Psoas muscle (tissue), 8 donors: ENCODE data around the gene KLK8. TPM values are rescaled to one million over a fixed set of nuclear protein-coding genes. Genes with fewer than 3 reads are reported as not detected.

Experiments
- ATAC-seq, 4 donors: fragments of 200-7000 bp; cut with Tn5 transposase; one replicate each; pipeline ENCODE4 v1.9.1; 2020; ENCODE audit warnings: moderate library complexity in 3 of 4, mild to moderate bottlenecking in 2 of 4
- DNase-seq, 2 donors: peaks; one replicate each; pipeline ENCODE4 v3.0.0-alpha.2; 2020
- H3K27ac ChIP-seq: fragments of 200-600 bp; one replicate; pipeline ENCODE4 v1.8.0; 2022
- H3K27me3 ChIP-seq, 3 donors: fragments of 200-600 bp in 1 of 3; one replicate each; pipeline versions ENCODE4 v1.6.1 to v1.8.0; 2013 to 2022; ENCODE audit warnings: low read length in 2 of 3, mild to moderate bottlenecking in 2 of 3, moderate library complexity in 1 of 3; ENCODE audit not compliant: insufficient read depth in 3 of 3
- H3K36me3 ChIP-seq, 2 donors: fragments of 200-600 bp in 1 of 2; one replicate each; pipeline versions ENCODE4 v1.6.1 to v1.8.0; 2013 to 2022; ENCODE audit warnings: low read depth in 1 of 2, mild to moderate bottlenecking in 1 of 2, moderate library complexity in 1 of 2; ENCODE audit not compliant: insufficient read depth in 1 of 2
- H3K4me1 ChIP-seq: fragments of 200-600 bp; one replicate; pipeline ENCODE4 v1.8.0; 2022
- H3K4me3 ChIP-seq: fragments of 200-600 bp; one replicate; pipeline ENCODE4 v1.8.0; 2022; ENCODE audit warnings: mild to moderate bottlenecking
- H3K9me3 ChIP-seq: fragments of 200-600 bp; one replicate; pipeline ENCODE4 v1.8.0; 2022
- WGBS, 3 donors: extraction: QIAGEN DNeasy Blood & Tissue Kit; methylation state at CpG; one replicate each; pipeline versions ENCODE4 v1.1.6 to v1.1.7; 2013; 5-methylcytosine and 5-hydroxymethylcytosine counted together
- intact Hi-C, 2 donors: fragments of 100-400 bp; cut with DNase I; formaldehyde crosslinking; loops; one replicate each; pipeline versions ENCODE4 v1.11.0 to v1.14.2; 2022
- polyA plus RNA-seq, 3 donors: library from polyadenylated mRNA; stranded (reverse); fragments of 200-250 nt; gene quantifications; one replicate each; pipeline ENCODE4 v1.2.3, GENCODE V29; 2013
- total RNA-seq, 4 donors: library from RNA; stranded (reverse); fragmentation: NEBNext Ultra II Directional in 2 of 4; extraction: Animal tissue kit (Norgen Biotek cat#: 25700) in 2 of 4; gene quantifications; one replicate each; pipeline versions ENCODE4 v1.2.1 to v1.2.4, GENCODE V29; 2021 to 2023
- TF ChIP-seq, protein P1 (sequence below): fragments of 200-600 bp; IDR thresholded peaks from one replicate; pipeline ENCODE4 v1.8.0; 2022; ENCODE audit warnings: antibody characterized with exemption
- donor health status: healthy with polysubstance abuse.
- donor health status: DM: no; HTN: no; CAD: no; lungs with moderate emphysema.
- donor health status: Bipolar disorder and iron deficiency.
- donor health status: healthy.
- donor health status: DM: yes; HTN: yes; CAD: no.
- donor health status: DM: no; HTN: no; CAD: no.
- donor health status: DM: no; HTN: no; CAD: no.
- donor health status: DM: yes; HTN: yes; CAD: no.

KLK8 gene
- total and polyA plus RNA-seq, 7 donors: 0.09 to 0.76 TPM; not detected in 5

DNA sequence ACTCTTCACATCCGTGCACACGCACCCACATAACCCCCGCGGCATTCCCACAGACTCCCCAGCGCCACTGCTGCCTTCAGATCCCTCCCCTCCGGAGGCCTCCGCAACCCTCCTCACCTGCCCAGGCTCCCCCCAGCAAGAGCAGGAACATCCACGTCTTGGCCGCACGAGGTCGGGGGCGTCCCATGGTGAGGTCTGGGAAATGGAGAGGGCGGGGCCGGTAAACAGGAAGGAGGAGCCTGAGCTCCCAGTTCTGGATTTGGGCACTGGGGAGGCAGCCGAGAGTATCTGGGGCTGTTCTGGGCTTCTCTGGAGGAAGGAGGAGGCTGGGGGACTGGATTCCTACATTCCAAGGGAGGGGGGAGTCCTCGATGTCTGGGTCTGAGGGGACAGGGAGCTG lies 423 bp downstream of the KLK8 start:
- WGBS, 3 donors: 27 to 34% (median 33%) methylated on average over 16 of the region's 16 CpGs
- TF ChIP-seq, protein P1, sequence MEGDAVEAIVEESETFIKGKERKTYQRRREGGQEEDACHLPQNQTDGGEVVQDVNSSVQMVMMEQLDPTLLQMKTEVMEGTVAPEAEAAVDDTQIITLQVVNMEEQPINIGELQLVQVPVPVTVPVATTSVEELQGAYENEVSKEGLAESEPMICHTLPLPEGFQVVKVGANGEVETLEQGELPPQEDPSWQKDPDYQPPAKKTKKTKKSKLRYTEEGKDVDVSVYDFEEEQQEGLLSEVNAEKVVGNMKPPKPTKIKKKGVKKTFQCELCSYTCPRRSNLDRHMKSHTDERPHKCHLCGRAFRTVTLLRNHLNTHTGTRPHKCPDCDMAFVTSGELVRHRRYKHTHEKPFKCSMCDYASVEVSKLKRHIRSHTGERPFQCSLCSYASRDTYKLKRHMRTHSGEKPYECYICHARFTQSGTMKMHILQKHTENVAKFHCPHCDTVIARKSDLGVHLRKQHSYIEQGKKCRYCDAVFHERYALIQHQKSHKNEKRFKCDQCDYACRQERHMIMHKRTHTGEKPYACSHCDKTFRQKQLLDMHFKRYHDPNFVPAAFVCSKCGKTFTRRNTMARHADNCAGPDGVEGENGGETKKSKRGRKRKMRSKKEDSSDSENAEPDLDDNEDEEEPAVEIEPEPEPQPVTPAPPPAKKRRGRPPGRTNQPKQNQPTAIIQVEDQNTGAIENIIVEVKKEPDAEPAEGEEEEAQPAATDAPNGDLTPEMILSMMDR: no peak
- Histone ChIP-seq H3K4me1 (no peaks in the 10 kb centered on the region), H3K9me3 (no peaks in the 10 kb centered on the region), H3K36me3 (no peaks in the 10 kb centered on the region), H3K27ac (no peak overlapping the region), H3K4me3 (no peak overlapping the region), H3K27me3 (peaks cover 0 to 12% (median 5%) of the 10 kb centered on the region in 3 donors)
- no peak for ATAC-seq
- DNase-seq: no peak
- intact Hi-C loops: no loop called here

DNA sequence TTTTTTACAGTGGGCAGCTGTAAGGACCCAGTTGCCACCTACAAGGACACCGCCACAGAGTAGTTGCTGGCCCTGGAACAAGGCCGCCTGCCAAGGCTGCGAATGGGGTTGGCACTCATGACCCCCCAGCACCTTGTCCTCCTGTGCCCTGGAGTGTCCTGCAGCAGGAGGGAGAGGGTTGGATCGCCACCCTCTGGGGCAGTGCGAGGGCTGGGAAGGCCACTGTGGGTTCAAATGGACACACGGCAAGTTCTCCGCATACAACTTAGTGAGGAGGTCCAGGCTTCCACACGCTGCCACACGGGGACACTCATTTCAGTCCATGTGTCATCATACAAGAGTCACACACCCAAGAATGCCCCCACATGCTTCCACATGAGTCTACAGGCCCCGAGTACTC lies 978 bp downstream of the KLK8 start:
- Histone ChIP-seq H3K4me1 (no peaks in the 10 kb centered on the region), H3K4me3 (no peak overlapping the region), H3K36me3 (no peaks in the 10 kb centered on the region), H3K9me3 (no peaks in the 10 kb centered on the region), H3K27me3 (peaks cover 0 to 12% (median 5%) of the 10 kb centered on the region in 3 donors), H3K27ac (no peak overlapping the region)
- DNase-seq (no peak), ATAC-seq (no peak)
- TF ChIP-seq, protein P1: no peak
- intact Hi-C loops: no loop called here
- WGBS, 3 donors: 74 to 84% (median 81%) methylated on average over 10 of the region's 10 CpGs

DNA sequence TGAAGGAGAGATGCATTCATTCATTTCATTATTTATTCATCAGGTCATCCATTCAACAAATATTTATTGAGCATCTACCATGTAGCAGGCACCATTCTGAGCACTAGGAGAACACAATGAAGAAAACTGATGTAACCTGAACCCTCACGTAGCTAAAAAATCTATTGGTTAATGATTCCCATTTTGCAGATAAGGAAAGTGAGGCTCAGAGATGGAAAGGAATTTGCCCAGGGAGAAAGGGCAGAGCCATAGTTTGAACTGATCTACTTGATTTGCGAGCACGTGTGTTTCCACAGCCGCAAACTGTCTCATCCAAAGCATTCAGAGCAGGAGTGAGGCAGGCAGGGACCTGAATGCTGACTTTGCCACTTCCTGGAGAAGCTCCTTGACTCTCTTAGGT lies 2.7 kb downstream of the KLK8 start:
- peaks cover 0 to 12% (median 5%) of the 10 kb centered on the region in 3 donors for H3K27me3 ChIP-seq
- ATAC-seq: no peak
- 71 to 82% (median 78%) methylated on average over 4 of the region's 4 CpGs for WGBS, 3 donors

DNA sequence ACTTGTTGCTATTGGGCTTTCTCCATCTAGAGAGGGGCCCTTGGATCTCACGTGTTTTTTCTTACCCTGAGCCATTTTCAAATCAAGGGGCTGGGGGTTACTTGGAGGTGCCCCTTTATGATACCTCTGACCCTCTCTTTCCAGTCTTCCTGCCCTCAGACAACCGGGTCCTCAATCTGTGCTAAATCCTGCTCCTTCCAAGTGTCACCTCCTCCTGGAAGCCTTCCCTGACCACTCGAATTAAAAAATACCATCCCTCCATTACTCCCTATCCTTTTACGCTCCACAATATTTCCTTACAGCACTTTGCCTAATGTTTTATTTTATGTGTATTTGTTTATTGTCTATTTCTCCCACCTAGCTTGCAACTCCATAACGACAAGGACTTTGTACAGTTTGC lies 3.3 kb downstream of the KLK8 start:
- Histone ChIP-seq H3K4me3 (no peak overlapping the region), H3K27ac (no peak overlapping the region), H3K27me3 (peaks cover 0 to 8% (median 5%) of the 10 kb centered on the region in 3 donors), H3K36me3 (no peaks in the 10 kb centered on the region), H3K9me3 (no peaks in the 10 kb centered on the region), H3K4me1 (no peaks in the 10 kb centered on the region)
- DNase-seq (no peak), ATAC-seq (no peak)
- TF ChIP-seq, protein P1: no peak
- WGBS, 3 donors: 60 to 68% (median 61%) methylated on average over 5 of the region's 5 CpGs
- intact Hi-C loops: no loop called here

More for the DNA sequence above, 2.7 kb downstream of the KLK8 start:
- H3K27ac ChIP-seq: no peak overlapping the region
- TF ChIP-seq, protein P1: no peak
- intact Hi-C loops: no loop called here
- DNase-seq: no peak
- H3K4me1 ChIP-seq: no peaks in the 10 kb centered on the region
- H3K36me3 ChIP-seq: no peaks in the 10 kb centered on the region
- no peaks in the 10 kb centered on the region for H3K9me3 ChIP-seq
- H3K4me3 ChIP-seq: no peak overlapping the region

DNA sequence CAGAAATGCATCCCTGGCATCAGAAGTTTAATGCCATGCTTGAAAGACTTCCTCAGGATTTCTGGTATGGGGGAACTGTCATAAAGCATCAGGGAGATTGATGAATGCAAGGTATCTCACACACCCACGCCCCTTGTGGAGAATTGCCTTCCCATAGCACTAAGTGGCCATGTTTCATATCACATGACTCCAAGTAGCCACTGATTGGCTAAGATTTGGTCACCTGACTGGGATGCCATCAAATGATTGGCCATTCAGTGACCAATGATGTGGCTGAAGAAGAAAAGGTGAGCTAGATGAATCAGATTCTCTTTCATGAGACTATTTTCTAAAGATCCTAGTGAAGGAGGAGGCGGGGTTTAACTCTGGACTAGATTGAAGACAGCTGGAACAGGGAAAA lies 7.3 kb downstream of the KLK8 start:
- H3K36me3 ChIP-seq: no peaks in the 10 kb centered on the region
- DNase-seq: no peak
- 67 to 74% (median 69%) methylated on average over 2 of the region's 2 CpGs for WGBS, 3 donors
- no peak overlapping the region for H3K27ac ChIP-seq
- TF ChIP-seq, protein P1: no peak
- H3K27me3 ChIP-seq: peaks cover 0 to 4% (median 3%) of the 10 kb centered on the region in 3 donors
- H3K4me1 ChIP-seq: no peaks in the 10 kb centered on the region
- no peak overlapping the region for H3K4me3 ChIP-seq
- ATAC-seq: no peak
- intact Hi-C loops: no loop called here
- no peaks in the 10 kb centered on the region for H3K9me3 ChIP-seq
